A673 (cell line): ENCODE results near the gene FAM222B. TPM values are rescaled to one million over a fixed set of nuclear protein-coding genes. Genes with fewer than 3 reads are reported as not detected.
A peak's percentile ranks its signal among the peaks of the same experiment; 100 is the strongest.

Experiments used
- BruUV-seq: library from RNA; stranded (reverse); fragments of 400-500 nt; replicated peaks from 2 replicates; lab custom pipeline; 2021; lab: Mats Ljungman, UMichigan
- CTCF ChIA-PET: fragments of 300-600 bp; sonication (Branson Sonifier 250); formaldehyde crosslinking; loops from one replicate; lab custom pipeline; 2022; ENCODE audit warnings: antibody characterized with exemption; lab: Charles Lee
- POLR2A ChIA-PET: fragments of 300-600 bp; sonication (Branson Sonifier 250); formaldehyde crosslinking; loops from one replicate; lab custom pipeline; 2022; ENCODE audit warnings: antibody characterized with exemption; ENCODE audit not compliant: low non-redundant PET; lab: Charles Lee
- DNase-seq: peaks from one replicate; pipeline ENCODE4 v3.0.0-alpha.2; 2015; ENCODE audit warnings: low spot score
- H3K27ac ChIP-seq: fragments of 200-600 bp; sonication (generic); 2 replicates; pipeline ENCODE4 v1.5.1; 2016; ENCODE audit warnings: mixed run types, low read depth, mild to moderate bottlenecking, mixed read lengths, antibody characterized with exemption, low read length; ENCODE audit not compliant: poor library complexity, severe bottlenecking
- H3K27me3 ChIP-seq: fragments of 200-600 bp; sonication (generic); replicated peaks from 2 replicates; pipeline ENCODE4 v1.6.1; 2017; ENCODE audit warnings: mixed run types, low read depth, mild to moderate bottlenecking, mixed read lengths, antibody characterized with exemption, low read length; ENCODE audit not compliant: insufficient read depth, poor library complexity
- H3K36me3 ChIP-seq: fragments of 200-600 bp; sonication (generic); 2 replicates; pipeline ENCODE4 v1.6.1; 2016; ENCODE audit warnings: mixed run types, mild to moderate bottlenecking, mixed read lengths, antibody characterized with exemption, low read length; ENCODE audit not compliant: insufficient read depth, poor library complexity, severe bottlenecking
- H3K4me1 ChIP-seq: fragments of 200-600 bp; sonication (generic); 2 replicates; pipeline ENCODE4 v1.6.1; 2017; ENCODE audit warnings: mixed run types, mild to moderate bottlenecking, mixed read lengths, antibody characterized with exemption, low read length; ENCODE audit not compliant: insufficient read depth, poor library complexity, severe bottlenecking
- H3K4me3 ChIP-seq: fragments of 200-600 bp; sonication (generic); 2 replicates; pipeline ENCODE4 v1.5.1; 2016; ENCODE audit warnings: low read depth, mixed run types, mild to moderate bottlenecking, mixed read lengths, low read length; ENCODE audit not compliant: poor library complexity, severe bottlenecking
- H3K9me3 ChIP-seq: fragments of 200-600 bp; sonication (generic); 2 replicates; pipeline ENCODE4 v1.6.1; 2016; ENCODE audit warnings: mixed run types, low read depth, mild to moderate bottlenecking, mixed read lengths, antibody characterized with exemption, low read length; ENCODE audit not compliant: poor library complexity, severe bottlenecking
- EZH2 ChIP-seq: fragments of 200-600 bp; sonication (generic); IDR thresholded peaks from 2 replicates; pipeline ENCODE4 v1.6.1; 2017; ENCODE audit warnings: borderline replicate concordance, low read depth, mild to moderate bottlenecking, mixed read lengths, antibody characterized with exemption, low read length; ENCODE audit not compliant: poor library complexity, severe bottlenecking
- intact Hi-C: fragments of 100-400 bp; cut with micrococcal nuclease; formaldehyde crosslinking; loops from one replicate; pipeline ENCODE4 v1.10.0; 2022; ENCODE audit not compliant: unreplicated experiment
- total RNA-seq: library from RNA; stranded (reverse); gene quantifications from 2 replicates; pipeline ENCODE4 v1.2.3, GENCODE V29; 2021
- TF ChIP-seq, protein P1 (sequence below): fragments of 300-800, 200-600 bp; sonication (generic); conservative IDR thresholded peaks from 2 replicates; pipeline ENCODE4 v1.5.1; 2017; ENCODE audit warnings: low read depth, mild to moderate bottlenecking, antibody characterized with exemption, low read length, moderate library complexity, mixed read lengths

The FAM222B gene
- total RNA-seq, 1 experiment from 2014 or later: 27.3 TPM

DNA sequence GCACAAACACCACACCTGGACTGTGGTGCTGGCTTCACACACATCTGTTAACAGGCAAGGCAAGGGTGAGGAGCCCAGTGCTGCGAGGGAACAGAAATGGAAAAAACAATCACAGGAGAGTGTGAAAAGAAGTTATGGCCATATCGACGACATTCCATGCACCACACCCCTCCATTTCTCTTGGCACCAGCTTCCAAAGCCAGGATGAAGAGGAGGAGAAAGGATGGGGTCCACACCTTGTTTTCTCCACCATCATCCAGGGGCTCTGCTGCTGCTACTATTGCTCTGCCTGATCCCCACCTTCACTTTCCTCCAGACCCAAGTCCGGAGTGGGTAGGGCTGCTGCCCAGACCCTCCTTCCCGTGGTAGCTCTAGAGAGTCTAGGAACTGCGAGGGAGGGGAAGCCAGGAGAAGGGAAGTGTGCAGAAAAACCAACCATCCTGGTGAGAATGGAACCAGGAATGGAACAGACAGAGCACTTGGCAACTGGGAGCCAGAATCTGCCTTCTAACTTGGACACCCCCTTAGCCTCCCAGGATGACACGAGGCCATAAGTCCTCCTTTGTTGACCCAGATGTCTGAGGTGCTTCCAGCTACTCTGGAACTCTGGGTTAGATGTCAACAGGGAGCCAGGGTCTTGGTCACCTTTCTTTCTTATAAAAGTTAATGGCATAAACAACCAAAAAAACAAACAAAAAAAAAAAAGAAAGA is 129.7 kb downstream of the FAM222B start:
- no peak for DNase-seq
- Histone ChIP-seq H3K4me1 (peaks cover 16% of the 10 kb centered on the region), H3K4me3 (no peak overlapping the region), H3K27ac (no peak overlapping the region), H3K27me3 (no peaks in the 10 kb centered on the region), H3K36me3 (peaks cover 27% of the 10 kb centered on the region), H3K9me3 (no peaks in the 10 kb centered on the region)
- intact Hi-C loops: loop anchor here (5.0 kb wide), 1 partner anchor 51 kb away; the partner anchor contains the start of genes SDF2 and SUPT6H
- ChIA-PET CTCF (interaction anchor here (1.0 kb wide), 1 partner anchor 14 kb away, joined by 5 read pairs; no protein-coding TSS in a partner anchor), POLR2A (interaction anchor here (0.5 to 0.6 kb wide), 2 partner anchors 239 to 366 kb away, joined by 3 to 4 read pairs; no protein-coding TSS in a partner anchor)
- TF ChIP-seq EZH2: no peak
- TF ChIP-seq, protein P1, sequence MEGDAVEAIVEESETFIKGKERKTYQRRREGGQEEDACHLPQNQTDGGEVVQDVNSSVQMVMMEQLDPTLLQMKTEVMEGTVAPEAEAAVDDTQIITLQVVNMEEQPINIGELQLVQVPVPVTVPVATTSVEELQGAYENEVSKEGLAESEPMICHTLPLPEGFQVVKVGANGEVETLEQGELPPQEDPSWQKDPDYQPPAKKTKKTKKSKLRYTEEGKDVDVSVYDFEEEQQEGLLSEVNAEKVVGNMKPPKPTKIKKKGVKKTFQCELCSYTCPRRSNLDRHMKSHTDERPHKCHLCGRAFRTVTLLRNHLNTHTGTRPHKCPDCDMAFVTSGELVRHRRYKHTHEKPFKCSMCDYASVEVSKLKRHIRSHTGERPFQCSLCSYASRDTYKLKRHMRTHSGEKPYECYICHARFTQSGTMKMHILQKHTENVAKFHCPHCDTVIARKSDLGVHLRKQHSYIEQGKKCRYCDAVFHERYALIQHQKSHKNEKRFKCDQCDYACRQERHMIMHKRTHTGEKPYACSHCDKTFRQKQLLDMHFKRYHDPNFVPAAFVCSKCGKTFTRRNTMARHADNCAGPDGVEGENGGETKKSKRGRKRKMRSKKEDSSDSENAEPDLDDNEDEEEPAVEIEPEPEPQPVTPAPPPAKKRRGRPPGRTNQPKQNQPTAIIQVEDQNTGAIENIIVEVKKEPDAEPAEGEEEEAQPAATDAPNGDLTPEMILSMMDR: no peak
- no TSS peak for BruUV-seq

DNA sequence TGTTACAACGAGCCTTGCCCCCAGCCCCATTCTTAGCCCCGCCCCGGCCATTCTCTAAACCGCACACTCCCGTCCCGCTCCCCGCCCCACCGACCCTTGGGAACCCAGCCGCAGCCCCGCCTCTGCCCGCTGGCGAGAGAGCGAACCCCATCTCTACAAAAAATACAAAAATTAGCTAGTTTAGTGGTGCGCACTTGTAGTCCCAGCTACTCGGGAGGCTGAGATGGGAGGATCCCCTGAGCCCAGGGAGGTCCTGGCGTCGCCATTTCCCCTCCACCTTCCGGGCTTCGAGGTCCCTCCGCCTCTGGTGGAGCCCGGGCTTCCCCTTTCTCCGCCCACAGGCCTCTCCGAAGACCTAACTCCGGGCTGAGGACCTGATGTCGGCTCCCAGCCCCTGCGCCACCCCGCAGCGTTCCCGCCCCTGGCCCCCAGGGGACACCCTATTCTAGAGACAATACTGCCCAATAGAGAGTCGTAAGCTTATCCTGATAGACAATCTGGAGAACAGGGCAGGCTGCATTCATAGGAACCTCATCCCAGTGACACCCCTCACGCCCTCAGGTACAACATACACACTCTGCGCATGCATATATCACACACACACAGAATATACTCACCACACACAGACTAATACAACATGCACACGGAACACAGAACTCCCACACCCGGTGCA is 130.4 kb downstream of the FAM222B start:
- ChIA-PET POLR2A (no interaction called here), CTCF (interaction anchor here (1.0 kb wide), 1 partner anchor 15 kb away, joined by 5 read pairs; no protein-coding TSS in a partner anchor)
- intact Hi-C loops: loop anchor here (5.0 kb wide), 1 partner anchor 50 kb away; the partner anchor contains the start of genes SDF2 and SUPT6H
- TF ChIP-seq, protein P1: no peak
- no peak for TF ChIP-seq EZH2
- Histone ChIP-seq H3K27ac (no peak overlapping the region), H3K9me3 (no peaks in the 10 kb centered on the region), H3K4me1 (peaks cover 16% of the 10 kb centered on the region), H3K36me3 (peaks cover 27% of the 10 kb centered on the region), H3K27me3 (no peaks in the 10 kb centered on the region), H3K4me3 (no peak overlapping the region)
- BruUV-seq: no TSS peak
- no peak for DNase-seq

DNA sequence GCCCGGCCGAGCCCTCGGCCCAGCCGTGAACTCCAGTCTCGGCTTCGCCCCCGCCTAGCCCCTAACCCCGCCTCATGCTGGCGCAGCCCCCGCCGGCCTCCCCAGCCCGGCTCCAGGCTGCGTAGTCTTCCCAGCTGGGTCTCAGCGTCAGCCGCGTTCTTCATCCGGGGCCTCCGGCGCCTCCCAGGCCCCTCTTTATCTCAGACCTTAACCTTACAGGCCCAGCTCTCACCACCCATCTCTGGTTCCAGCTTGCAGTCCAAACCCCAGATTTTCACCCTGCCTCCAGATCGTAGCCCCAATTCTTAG is 130.9 kb downstream of the FAM222B start, which contains the start of gene PROCA1:
TSS of gene PROCA1 (minus strand) at position 166 of the 309 bp plus-strand sequence. CDS start 228 bp downstream, outside the sequence.
- peak within 1 kb of the TSS; percentile 85 for H3K27ac ChIP-seq
- H3K9me3 ChIP-seq: no peaks in the 10 kb centered on the region
- H3K4me1 ChIP-seq: peaks cover 15% of the 10 kb centered on the region
- H3K36me3 ChIP-seq: peaks cover 27% of the 10 kb centered on the region
- peak within 1 kb of the TSS; percentile 56 for H3K4me3 ChIP-seq
- ChIA-PET POLR2A (interaction anchor here (0.6 kb wide), 1 partner anchor 412 kb away, joined by 7 read pairs; no protein-coding TSS in a partner anchor), CTCF (interaction anchor here (0.6 kb wide), 1 partner anchor 8 kb away, joined by 5 read pairs; the partner anchor contains the start of gene RPL23A)
- intact Hi-C loops: loop anchor here (5.0 kb wide), 1 partner anchor 49 kb away; the partner anchor contains the start of genes SDF2 and SUPT6H
- no TSS peak for BruUV-seq
- H3K27me3 ChIP-seq: no peaks in the 10 kb centered on the region
- no peak for TF ChIP-seq EZH2
- TF ChIP-seq, protein P1: no peak
- DNase-seq: no peak
